Upper lobe of left lung (tissue), 4 donors: ENCODE data around the gene TNFAIP8L1.

Experiments used
- CTCF ChIP-seq, 6 experiments: fragments of 450-650 bp in 4 of 6; fragments of 200-600 bp in 2 of 6; sonication (generic) in 2 of 6; IDR thresholded peaks; one replicate each; pipeline ENCODE4 v1.5.1; 2016 to 2019; ENCODE audit warnings: antibody characterized with exemption in 6 of 6
- EP300 ChIP-seq, 4 donors: sonication (generic); formaldehyde crosslinking; IDR thresholded peaks; one replicate each; pipeline ENCODE4 v1.5.1; 2017; ENCODE audit warnings: antibody characterized with exemption in 4 of 4, control low read depth in 2 of 4
- POLR2A ChIP-seq, 4 donors: fragments of 450-650 bp; IDR thresholded peaks; one replicate each; pipeline ENCODE4 v1.5.1; 2016 to 2017; ENCODE audit warnings: antibody characterized with exemption in 4 of 4, mild to moderate bottlenecking in 2 of 4

DNA sequence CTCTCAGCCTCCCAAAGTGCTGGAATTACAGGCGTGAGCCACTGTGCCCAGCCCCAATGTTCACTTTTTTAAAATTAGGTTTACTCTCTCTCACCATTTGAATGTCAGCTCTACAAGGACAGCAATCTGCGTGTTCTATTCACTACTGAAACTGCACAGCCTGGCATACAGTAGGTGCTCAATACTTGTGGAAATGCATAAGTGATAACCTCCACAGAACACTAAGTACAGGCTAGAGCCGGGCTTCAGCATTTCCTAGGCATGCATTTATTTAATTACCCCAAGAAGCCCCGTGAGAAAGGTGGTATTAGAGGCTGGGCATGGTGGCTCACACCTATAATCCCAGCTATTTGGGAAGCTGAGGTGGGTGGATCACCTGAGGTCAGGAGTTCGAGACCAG is 33.1 kb upstream of the TNFAIP8L1 start:
- no peak for TF ChIP-seq CTCF (IDR thresholded peaks at IDR 0.05)
- TF ChIP-seq EP300 (IDR thresholded peaks at IDR 0.05) = no peak
- TF ChIP-seq POLR2A (IDR thresholded peaks at IDR 0.05) = no peak
